HepG2 (cell line): ENCODE results near the gene ITPK1. TPM values are rescaled to one million over a fixed set of nuclear protein-coding genes. Genes with fewer than 3 reads are reported as not detected.

ENCODE experiments used
- ATAC-seq: fragments of 200-7000 bp; cut with Tn5 transposase; 3 replicates; pipeline ENCODE4 v1.9.1; 2020; ENCODE audit warnings: mild to moderate bottlenecking, moderate library complexity
- BruUV-seq: library from RNA; stranded (reverse); fragments of 400-500 nt; replicated peaks from 2 replicates; lab custom pipeline; 2021; lab: Mats Ljungman, UMichigan
- CTCF ChIA-PET: fragments of 300-600 bp; formaldehyde crosslinking; extraction: SDS; loops from one replicate; lab custom pipeline; 2021; ENCODE audit warnings: low total read pairs, inconsistent platforms, low intra/inter-chr PET ratio; lab: Yijun Ruan, JAX
- POLR2A ChIA-PET: fragments of 350-600 bp; sonication (Branson Sonifier 250); formaldehyde crosslinking; loops from one replicate; lab custom pipeline; 2020; ENCODE audit warnings: antibody characterized with exemption, inconsistent platforms; lab: Yijun Ruan, JAX
- DNase-seq: peaks from one replicate; pipeline ENCODE4 v3.0.0-alpha.2; 2015; ENCODE audit warnings: low spot score
- FAIRE-seq: peaks from 3 replicates; lab custom pipeline; 2011; peaks lifted over from hg19 to GRCh38; lab: Jason Lieb, UNC
- H2AFZ ChIP-seq: one replicate; pipeline ENCODE4 v1.6.1; 2011; ENCODE audit warnings: low read length, inconsistent platforms
- H3K27ac ChIP-seq: fragments of 300-600 bp; 3 replicates; pipeline ENCODE4 v1.8.0; 2011; ENCODE audit warnings: mixed run types, mild to moderate bottlenecking, mixed read lengths, low read length, inconsistent platforms; ENCODE audit not compliant: insufficient read depth; ENCODE audit errors: extremely low read length
- H3K27me3 ChIP-seq, 2 experiments: fragments of 200-600 bp in 1 of 2; 2 replicates in 1 of 2; 3 replicates in 1 of 2; pipeline versions ENCODE4 v1.6.0 to v1.8.0; 2011; ENCODE audit warnings: low read length in 2 of 2, mild to moderate bottlenecking in 2 of 2, moderate library complexity in 2 of 2, inconsistent platforms in 1 of 2; ENCODE audit not compliant: insufficient read depth in 2 of 2, control insufficient read depth in 1 of 2
- H3K36me3 ChIP-seq, 2 experiments: fragments of 200-600 bp in 1 of 2; replicated peaks in 1 of 2; 2 replicates in 1 of 2; 3 replicates in 1 of 2; pipeline versions ENCODE4 v1.5.1 to v1.8.0; 2011; ENCODE audit warnings: low read length in 2 of 2, inconsistent platforms in 1 of 2; ENCODE audit not compliant: insufficient read depth in 2 of 2, control insufficient read depth in 1 of 2
- H3K4me1 ChIP-seq: 2 replicates; pipeline ENCODE4 v1.5.1; 2012; ENCODE audit warnings: low read length, inconsistent platforms; ENCODE audit not compliant: insufficient read depth
- H3K4me2 ChIP-seq: 2 replicates; pipeline ENCODE4 v1.6.0; 2011; ENCODE audit warnings: low read depth, low read length, inconsistent platforms
- H3K4me3 ChIP-seq, 3 experiments: fragments of 200-600 bp in 1 of 3; sonication (generic), shearing (Covaris generic) in 1 of 3; replicated peaks in 1 of 3; 2 replicates each; pipeline ENCODE4 v1.5.1; 2011 to 2016; ENCODE audit warnings: low read length in 3 of 3, inconsistent platforms in 2 of 3, low read depth in 2 of 3, mild to moderate bottlenecking in 2 of 3, control low read depth in 1 of 3, mixed read lengths in 1 of 3; ENCODE audit not compliant: insufficient read depth in 1 of 3
- H3K79me2 ChIP-seq: one replicate; pipeline ENCODE4 v1.6.1; 2011; ENCODE audit warnings: low read length, inconsistent platforms; ENCODE audit not compliant: insufficient read depth
- H3K9ac ChIP-seq: 2 replicates; pipeline ENCODE4 v1.6.0; 2011; ENCODE audit warnings: mild to moderate bottlenecking, low read depth, low read length, inconsistent platforms; ENCODE audit not compliant: insufficient read depth
- H3K9me3 ChIP-seq: 2 replicates; pipeline ENCODE4 v1.5.1; 2012; ENCODE audit warnings: mild to moderate bottlenecking, low read length
- H4K20me1 ChIP-seq: 2 replicates; pipeline ENCODE4 v1.6.0; 2011; ENCODE audit warnings: inconsistent platforms, mild to moderate bottlenecking, low read length, moderate library complexity; ENCODE audit not compliant: insufficient read depth
- E2F2 ChIP-seq: sonication (generic); formaldehyde crosslinking; IDR thresholded peaks from 2 replicates; pipeline ENCODE4 v1.4.0; 2020; ENCODE audit warnings: missing genetic modification reagents, borderline replicate concordance
- ETV6 ChIP-seq: sonication (generic); formaldehyde crosslinking; conservative IDR thresholded peaks from 2 replicates; pipeline ENCODE4 v1.4.0; 2020; ENCODE audit warnings: missing genetic modification reagents
- FOXA3 ChIP-seq: IDR thresholded peaks from 2 replicates; pipeline ENCODE4 v1.6.1; 2016; ENCODE audit warnings: missing genetic modification reagents, missing compliant biosample characterization
- FOXO4 ChIP-seq: sonication (generic); formaldehyde crosslinking; conservative IDR thresholded peaks from 2 replicates; pipeline ENCODE4 v1.8.1; 2023; ENCODE audit warnings: missing genetic modification reagents
- MIER3 ChIP-seq: IDR thresholded peaks from 2 replicates; pipeline ENCODE4 v1.6.1; 2016; ENCODE audit warnings: missing compliant biosample characterization, borderline replicate concordance
- REPIN1 ChIP-seq: sonication (generic); formaldehyde crosslinking; IDR thresholded peaks from 2 replicates; pipeline ENCODE4 v1.8.0; 2022; ENCODE audit warnings: missing genetic modification reagents, low read depth, mild to moderate bottlenecking, borderline replicate concordance
- SATB2 ChIP-seq: sonication (generic); formaldehyde crosslinking; IDR thresholded peaks from 2 replicates; pipeline ENCODE4 v1.5.0; 2020; ENCODE audit warnings: missing genetic modification reagents
- SNAPC2 ChIP-seq: sonication (generic); formaldehyde crosslinking; IDR thresholded peaks from 2 replicates; pipeline ENCODE4 v1.8.1; 2022; ENCODE audit warnings: mild to moderate bottlenecking, missing genetic modification reagents
- TIGD3 ChIP-seq: sonication (generic); formaldehyde crosslinking; IDR thresholded peaks from 2 replicates; pipeline ENCODE4 v1.5.1; 2020; ENCODE audit warnings: mild to moderate bottlenecking, missing genetic modification reagents, borderline replicate concordance
- TRAFD1 ChIP-seq: sonication (generic); formaldehyde crosslinking; IDR thresholded peaks from 2 replicates; pipeline ENCODE4 v1.5.1; 2020; ENCODE audit warnings: missing genetic modification reagents, mild to moderate bottlenecking, borderline replicate concordance
- TSC22D2 ChIP-seq: sonication (generic); formaldehyde crosslinking; IDR thresholded peaks from 2 replicates; pipeline ENCODE4 v1.5.1; 2020; ENCODE audit warnings: missing genetic modification reagents, mild to moderate bottlenecking, borderline replicate concordance
- ZNF605 ChIP-seq: sonication (generic); formaldehyde crosslinking; IDR thresholded peaks from 2 replicates; pipeline ENCODE4 v1.8.0; 2022; ENCODE audit warnings: mild to moderate bottlenecking, missing genetic modification reagents
- ZNF703 ChIP-seq: sonication (generic); formaldehyde crosslinking; IDR thresholded peaks from 2 replicates; pipeline ENCODE4 v1.5.1; 2020; ENCODE audit warnings: missing genetic modification reagents, mild to moderate bottlenecking, moderate library complexity, borderline replicate concordance
- ZNF768 ChIP-seq: sonication (generic); formaldehyde crosslinking; IDR thresholded peaks from 2 replicates; pipeline ENCODE4 v1.4.0; 2020; ENCODE audit warnings: missing genetic modification reagents
- WGBS: methylation state at CpG from one replicate; pipeline ENCODE4 v1.1.6; 2017; ENCODE audit warnings: low lambda C conversion rate; 5-methylcytosine and 5-hydroxymethylcytosine counted together
- in situ Hi-C: cut with HindIII; loops from 2 replicates; pipeline ENCODE4 v1.10.0; 2017; ENCODE audit warnings: low pct_unique_long_range_greater_than_20kb; ENCODE audit not compliant: extremely low pct_ligation_motif_present
- intact Hi-C: fragments of 100-400 bp; cut with micrococcal nuclease; formaldehyde crosslinking; loops from one replicate; pipeline ENCODE4 v1.10.0; 2022; ENCODE audit not compliant: unreplicated experiment
- polyA plus RNA-seq, 8 experiments: library from polyadenylated mRNA; depleted of rRNA in 3 of 8; stranded (reverse) in 7 of 8; unstranded in 1 of 8; fragments of >200 nt; fragmentation: Illumina TruSeq in 4 of 8; extraction: Trizol in 4 of 8; gene quantifications; 2 replicates each; pipeline versions ENCODE4 v1.2.1 to v1.2.3, GENCODE V29; 2011 to 2016; ENCODE audit warnings: low read depth in 4 of 8, missing spikeins in 1 of 8, mixed read lengths in 1 of 8; ENCODE audit not compliant: insufficient read depth in 1 of 8
- total RNA-seq, 5 experiments: library from RNA; depleted of rRNA; stranded (reverse); fragments of >200 nt; fragmentation: Illumina TruSeq; extraction: Trizol; gene quantifications; 2 replicates each; pipeline ENCODE4 v1.2.3, GENCODE V29; 2016; ENCODE audit warnings: low read depth in 1 of 5

ITPK1 gene
- total and polyA plus RNA-seq, 2 of the 13 experiments (the other 11 are each of a cell fraction or from before 2014, with no cell fraction given) = 20.5 to 47.5 TPM

GRCh38 chr14:93063393-93063792 lies 52.3 kb downstream of the ITPK1 start:
- BruUV-seq = no TSS peak
- FAIRE-seq (no peak), ATAC-seq (no peak)

GRCh38 chr14:93062890-93063289 lies 52.8 kb downstream of the ITPK1 start:
- Histone ChIP-seq H3K27me3 (no peaks in the 10 kb centered on the region), H3K9me3 (no peaks in the 10 kb centered on the region), H3K27ac (no peak overlapping the region), H3K79me2 (no peaks in the 10 kb centered on the region), H3K4me3 (no peak overlapping the region), H2AFZ (no peak overlapping the region), H3K4me2 (no peak overlapping the region), H3K9ac (no peak overlapping the region), H4K20me1 (no peaks in the 10 kb centered on the region), H3K36me3 (no peaks in the 10 kb centered on the region), H3K4me1 (peaks cover 22% of the 10 kb centered on the region)
- DNase-seq (no peak), ATAC-seq (no peak), FAIRE-seq (no peak)
- POLR2A ChIA-PET = interaction anchor here (0.6 kb wide), 1 partner anchor 10 kb away, joined by 3 read pairs; no protein-coding TSS in a partner anchor
- no TSS peak for BruUV-seq
- intact Hi-C loops (no loop called here), in situ Hi-C loops (no loop called here)
- CTCF ChIA-PET = no interaction called here
- 96% methylated on average over 10 of the region's 10 CpGs for WGBS
- TF ChIP-seq TRAFD1 (CRISPR knock-in tag) (no peak), SATB2 (CRISPR knock-in tag) (no peak), REPIN1 (no peak), ZNF605 (CRISPR knock-in tag) (no peak), E2F2 (no peak), MIER3 (CRISPR knock-in tag) (no peak), FOXA3 (no peak), TSC22D2 (no peak), SNAPC2 (CRISPR knock-in tag) (no peak), FOXO4 (no peak), ETV6 (CRISPR knock-in tag) (no peak), TIGD3 (CRISPR knock-in tag) (no peak)

More at GRCh38 chr14:93063393-93063792, 52.3 kb downstream of the ITPK1 start:
- Histone ChIP-seq H3K79me2 (no peaks in the 10 kb centered on the region), H2AFZ (no peak overlapping the region), H3K27me3 (no peaks in the 10 kb centered on the region), H3K9me3 (no peaks in the 10 kb centered on the region), H3K27ac (no peak overlapping the region), H3K9ac (no peak overlapping the region), H3K4me2 (no peak overlapping the region), H3K36me3 (no peaks in the 10 kb centered on the region), H3K4me1 (peaks cover 20% of the 10 kb centered on the region), H3K4me3 (no peak overlapping the region), H4K20me1 (no peaks in the 10 kb centered on the region)
- 93% methylated on average over 4 of the region's 5 CpGs for WGBS
- TF ChIP-seq ZNF703 (CRISPR knock-in tag) (no peak), ZNF768 (CRISPR knock-in tag) (peak; percentile 94)
- ChIA-PET CTCF (no interaction called here), POLR2A (interaction anchor here (0.6 kb wide), 1 partner anchor 9 kb away, joined by 3 read pairs; no protein-coding TSS in a partner anchor)
- intact Hi-C loops (no loop called here), in situ Hi-C loops (no loop called here)
- DNase-seq = no peak
